Amygdala (tissue), 56 donors: Measurements from ENCODE around the gene TWIST2.

Experiments
- DNase-seq, 56 donors: peaks; one replicate each; lab custom pipeline; 2025; lab: John Stamatoyannopoulos, UW

Gene TWIST2

DNA sequence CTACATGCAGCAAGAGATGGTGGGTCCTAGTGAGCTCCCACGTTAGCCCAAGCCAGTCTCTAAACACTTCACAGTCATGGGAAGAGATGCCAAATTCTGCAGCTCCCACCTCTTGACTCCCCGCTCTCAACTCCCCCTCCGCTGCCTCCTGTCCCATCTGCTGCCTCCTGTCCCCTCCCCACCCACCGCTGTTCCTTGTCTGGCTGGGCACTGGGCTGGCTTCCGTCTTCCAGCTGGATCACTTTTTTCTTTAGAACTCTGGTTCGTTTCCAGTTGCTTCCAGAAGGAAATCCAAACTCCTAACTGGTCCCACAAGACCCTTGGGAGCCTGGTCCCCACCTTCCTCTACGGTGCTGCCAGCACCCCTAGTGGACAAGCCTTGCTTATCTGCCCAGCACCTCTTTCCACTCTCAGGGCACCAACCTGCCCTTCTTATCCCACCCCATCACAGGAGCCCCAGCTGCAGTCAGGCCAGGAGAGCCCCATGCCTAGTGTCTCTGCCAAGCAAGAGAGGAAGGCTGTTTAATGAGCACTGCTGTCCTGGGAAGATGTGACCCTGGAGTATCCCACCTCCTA, 12.1 kb upstream of the TWIST2 start:
- peak in 1 of 56 donors; percentile 41 for DNase-seq

DNA sequence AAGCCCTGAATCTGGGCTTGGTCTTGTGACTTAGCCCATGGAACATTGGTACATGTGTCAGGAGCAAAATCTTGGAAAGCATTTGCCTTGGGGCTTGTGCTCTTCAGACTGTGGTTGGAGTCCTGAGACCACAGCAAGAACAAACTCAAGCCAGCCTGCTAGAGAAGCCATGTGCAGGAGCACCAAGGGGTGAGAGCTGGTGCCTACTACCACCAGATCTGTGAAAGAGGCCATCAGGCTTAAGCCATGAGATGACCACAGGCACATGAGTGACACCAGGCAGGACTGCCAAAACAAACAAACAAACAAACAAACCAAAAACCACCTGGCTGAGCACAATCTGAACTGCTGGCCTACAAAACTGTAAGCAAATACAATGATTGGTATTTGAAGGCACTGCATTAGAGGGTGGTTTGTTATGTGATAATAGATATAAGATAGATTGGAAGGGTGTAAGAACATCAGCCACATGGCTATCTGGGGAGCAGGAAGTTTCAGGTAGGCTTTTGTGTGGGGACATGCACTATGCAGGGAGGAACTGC, 9.0 kb upstream of the TWIST2 start:
- DNase-seq = no peak

DNA sequence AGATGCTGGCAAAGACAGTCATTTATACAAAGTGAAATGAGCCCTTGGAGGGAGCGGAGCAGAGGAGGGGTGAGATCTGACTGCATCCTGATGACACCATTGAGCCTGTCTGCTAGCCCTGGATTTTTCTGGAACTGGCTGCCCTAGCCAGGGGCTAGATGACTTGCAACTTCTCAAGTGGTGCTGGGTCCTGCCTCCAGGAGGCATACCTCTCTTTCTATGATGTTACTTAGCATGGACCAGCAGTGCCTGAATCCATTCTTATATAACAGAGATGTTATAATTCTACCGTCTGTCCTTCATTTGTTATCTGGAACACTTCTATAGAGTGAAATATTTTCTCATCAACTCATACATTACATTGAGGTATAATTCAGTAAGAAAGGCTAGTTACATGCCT, 8.5 kb upstream of the TWIST2 start:
- no peak for DNase-seq

DNA sequence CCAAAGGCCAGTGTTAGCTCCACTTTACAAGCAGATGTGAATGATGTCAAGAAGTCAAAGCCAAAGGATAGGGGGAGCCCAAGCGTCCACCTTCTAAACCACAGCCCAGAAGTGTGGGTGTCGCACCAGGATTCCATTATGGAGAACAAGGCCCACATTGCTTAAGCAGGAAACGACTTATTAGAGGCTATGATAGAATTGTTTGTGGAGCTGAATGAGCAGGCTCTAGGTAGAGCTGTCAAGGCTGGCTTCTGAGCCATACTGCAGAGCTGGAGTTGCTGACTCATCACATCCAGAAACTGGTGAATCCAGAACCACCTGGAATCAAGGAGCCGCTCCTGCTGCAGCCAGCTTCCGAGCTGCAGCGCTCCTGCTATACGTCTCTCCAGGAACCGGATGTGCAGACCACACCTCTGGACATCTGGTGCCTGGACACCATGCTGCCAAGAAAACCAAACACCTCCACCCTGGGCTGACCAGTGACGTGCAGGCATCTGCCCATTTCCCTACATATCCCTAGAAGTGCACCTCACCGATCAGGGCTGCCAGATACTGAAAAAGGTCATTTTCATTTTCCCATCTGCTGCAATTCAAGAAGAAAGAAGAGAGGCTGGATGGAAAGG, 6.2 kb upstream of the TWIST2 start:
- no peak for DNase-seq

GRCh38 chr2:238843476-238843875, 4.4 kb upstream of the TWIST2 start:
- no peak for DNase-seq

GRCh38 chr2:238845583-238846377, 2.1 kb upstream of the TWIST2 start:
- DNase-seq = no peak

GRCh38 chr2:238846378-238846627, 1.6 kb upstream of the TWIST2 start:
- DNase-seq = no peak

- no peak for DNase-seq
Measured at GRCh38 chr2:238846628-238847418, 1.1 kb upstream of the TWIST2 start.

DNA sequence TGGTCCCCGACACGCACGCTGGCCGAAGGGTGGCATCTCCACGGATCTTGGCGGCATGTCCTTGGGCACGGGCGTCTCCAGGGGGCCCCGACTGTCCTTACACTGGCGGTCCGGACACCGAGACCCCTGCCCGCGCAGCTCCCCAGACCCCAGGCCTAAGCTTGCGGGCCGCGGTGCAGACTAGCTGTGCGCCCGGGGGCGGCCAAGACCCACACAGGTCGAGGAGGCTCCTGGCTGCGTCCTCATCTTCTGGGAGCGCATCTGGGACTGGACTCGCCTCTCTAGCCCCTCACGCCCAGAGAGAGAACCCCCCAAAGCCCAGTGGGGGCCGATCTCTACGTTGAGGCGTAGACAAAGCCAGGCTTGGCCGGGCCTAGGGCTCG, 475 bp upstream of the TWIST2 start:
- no peak for DNase-seq

GRCh38 chr2:238848691-238848975, 748 bp downstream of the TWIST2 start:
- no peak for DNase-seq

GRCh38 chr2:238848976-238849853, 1.3 kb downstream of the TWIST2 start:
- no peak for DNase-seq

DNA sequence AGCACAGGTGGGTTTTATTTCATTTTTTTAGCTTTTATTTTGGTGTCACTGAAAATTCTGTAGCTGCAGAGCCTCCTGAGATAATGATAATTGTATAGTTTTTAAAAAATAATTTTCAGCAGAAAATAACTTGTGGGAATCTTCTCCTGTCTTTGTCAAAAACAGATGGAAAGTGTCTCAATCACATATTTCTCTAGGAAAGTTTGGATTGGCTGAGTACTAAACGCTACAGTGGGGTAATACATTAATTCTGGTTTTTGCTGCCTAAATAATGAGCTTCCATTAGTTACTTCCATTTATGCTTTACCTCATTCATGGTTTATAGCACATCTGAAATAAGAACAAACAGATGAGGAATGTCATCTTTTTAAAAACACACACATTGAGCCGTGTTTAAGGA, 2.2 kb downstream of the TWIST2 start:
- DNase-seq = no peak

GRCh38 chr2:238851026-238851425, 3.1 kb downstream of the TWIST2 start:
- DNase-seq = no peak

DNA sequence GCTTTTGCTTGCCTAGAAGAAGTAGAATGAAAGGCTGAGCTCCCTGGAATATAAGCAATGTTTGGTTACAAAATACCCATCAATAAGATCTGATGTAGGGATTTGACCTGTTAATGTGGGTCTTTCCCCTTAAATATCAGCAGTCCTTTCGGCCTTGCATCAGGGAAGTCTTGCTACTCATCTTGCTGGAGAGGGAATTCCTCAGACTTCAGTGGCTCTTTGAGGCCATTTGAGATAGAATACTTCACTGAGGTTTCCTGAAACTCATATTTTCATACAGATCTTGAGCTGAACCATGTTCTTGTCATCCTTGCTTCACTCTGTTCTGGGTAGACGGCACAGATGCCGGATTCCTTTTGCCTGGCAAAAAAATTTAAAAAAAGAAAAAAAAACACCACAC, 3.9 kb downstream of the TWIST2 start:
- DNase-seq = no peak

- DNase-seq = no peak
Measured at GRCh38 chr2:238852206-238852869, 4.5 kb downstream of the TWIST2 start.

GRCh38 chr2:238853218-238853617, 5.3 kb downstream of the TWIST2 start:
- DNase-seq = no peak

- no peak for DNase-seq
Measured at GRCh38 chr2:238853721-238854120, 5.8 kb downstream of the TWIST2 start.

- no peak for DNase-seq
Measured at GRCh38 chr2:238854246-238854645, 6.4 kb downstream of the TWIST2 start.

DNA sequence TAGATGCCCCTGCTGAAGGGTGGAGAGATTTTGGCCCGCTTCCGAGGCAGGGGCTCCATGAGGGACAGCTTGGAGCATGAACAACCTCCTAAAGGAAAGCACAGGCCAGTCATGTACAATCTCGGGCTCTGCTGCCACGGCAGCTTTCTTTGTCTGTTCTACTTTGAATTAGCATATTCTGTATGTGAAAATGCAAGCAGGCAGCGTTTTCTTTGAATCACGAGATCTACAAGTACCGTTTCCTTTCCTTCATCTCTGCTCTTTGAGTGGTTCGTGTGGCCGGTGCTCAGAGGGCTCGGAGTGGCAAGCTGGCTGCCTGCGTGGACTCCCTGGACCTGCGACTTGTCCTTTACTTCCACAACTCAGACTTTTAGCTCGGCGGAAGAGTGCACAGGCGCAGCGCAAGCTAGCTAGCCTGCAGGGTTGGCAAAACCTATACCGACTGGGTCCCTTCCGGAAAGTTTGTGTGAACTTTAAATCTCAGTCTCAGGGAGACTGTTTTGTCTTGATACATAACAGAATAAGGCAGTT, 6.9 kb downstream of the TWIST2 start:
- DNase-seq = no peak

GRCh38 chr2:238855299-238855698, 7.4 kb downstream of the TWIST2 start:
- DNase-seq = no peak
